HG03097 (cell line): ENCODE measurements around the gene PDE8B.

Experiments used
- ATAC-seq: cut with Tn5 transposase; IDR thresholded peaks from one replicate; pipeline ENCODE4 v1.9.1; 2021; ENCODE audit not compliant: unreplicated experiment, low FRiP score

The PDE8B gene

DNA sequence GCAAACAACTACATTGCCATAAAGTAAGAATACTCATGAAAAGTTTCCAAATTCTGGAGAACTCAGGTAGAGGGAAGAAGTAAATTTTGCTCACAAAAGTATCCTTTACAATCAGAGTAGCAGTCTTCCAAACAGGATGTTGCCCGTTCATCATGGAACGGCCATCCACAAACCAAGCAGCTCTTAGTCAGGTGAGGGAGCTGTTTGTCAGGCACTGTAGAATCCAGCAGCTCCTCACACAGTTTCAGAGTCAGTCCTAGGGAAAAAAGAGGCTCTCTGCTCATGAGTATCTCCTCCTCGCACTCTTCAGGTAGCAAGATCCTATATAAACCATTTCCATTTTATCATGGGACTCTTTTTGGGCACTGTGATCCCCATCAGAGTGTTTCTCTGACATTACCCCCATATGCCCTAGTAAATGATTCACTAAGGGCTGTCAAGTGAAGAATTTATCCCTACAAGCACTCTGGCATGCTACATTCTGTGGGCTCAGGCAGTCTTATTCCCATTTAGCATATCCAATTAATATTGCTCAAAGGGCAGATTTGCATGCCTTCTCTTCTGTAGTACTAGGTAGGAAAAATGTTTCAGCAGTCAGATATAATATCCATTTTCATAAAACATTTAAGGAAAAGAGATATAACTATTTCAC lies 183.7 kb downstream of the PDE8B start:
- no peak for ATAC-seq

DNA sequence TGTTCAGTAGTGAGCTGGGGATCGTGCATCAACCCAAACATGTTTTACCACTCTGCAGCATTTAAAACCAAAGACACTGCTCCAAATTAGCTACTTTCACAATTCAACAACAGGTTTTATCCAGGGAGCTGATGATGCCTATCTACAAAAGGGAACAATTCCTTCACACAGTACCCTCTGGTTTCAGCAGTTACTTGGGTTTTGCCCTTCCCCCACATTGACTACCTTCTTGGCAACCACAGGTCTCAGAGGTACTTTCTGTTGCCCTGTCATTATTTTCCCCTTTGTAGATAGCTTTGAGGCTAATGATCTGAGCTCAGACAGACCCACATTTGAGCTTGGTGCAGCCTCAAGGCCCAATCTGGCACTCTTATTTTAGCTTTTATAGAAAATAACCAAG lies 185.5 kb downstream of the PDE8B start:
- no peak for ATAC-seq

DNA sequence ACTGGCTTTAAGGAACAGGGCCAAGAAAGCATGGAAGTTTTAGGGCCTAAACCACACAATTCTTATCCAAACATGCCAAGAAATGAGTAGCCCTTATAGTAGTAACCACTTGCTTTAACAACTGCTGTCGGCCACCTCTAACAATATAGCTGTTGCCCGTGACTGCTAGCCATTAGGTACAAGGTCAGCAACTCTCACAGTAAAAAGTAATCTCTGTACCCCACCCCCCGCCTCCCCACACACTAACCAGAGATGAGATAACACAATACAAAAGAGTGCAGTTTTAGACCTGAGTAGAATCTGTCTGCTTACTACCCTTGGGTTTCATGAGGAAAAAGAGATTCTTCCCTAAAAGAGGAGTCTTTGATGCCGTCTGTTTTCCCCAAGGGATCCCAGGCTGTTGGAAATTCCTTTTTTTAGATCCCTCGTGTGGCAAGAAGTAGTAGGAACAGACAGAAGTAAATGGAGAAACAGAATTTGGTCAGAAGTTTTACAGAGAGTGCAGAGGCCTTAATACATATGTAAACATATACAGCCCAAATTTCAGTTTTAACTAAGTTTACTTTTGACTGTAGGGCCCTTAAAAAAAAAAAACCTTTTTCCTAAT lies 187.3 kb downstream of the PDE8B start:
- ATAC-seq: no peak

GRCh38 chr5:77398458-77398857 lies 188.0 kb downstream of the PDE8B start:
- no peak for ATAC-seq

DNA sequence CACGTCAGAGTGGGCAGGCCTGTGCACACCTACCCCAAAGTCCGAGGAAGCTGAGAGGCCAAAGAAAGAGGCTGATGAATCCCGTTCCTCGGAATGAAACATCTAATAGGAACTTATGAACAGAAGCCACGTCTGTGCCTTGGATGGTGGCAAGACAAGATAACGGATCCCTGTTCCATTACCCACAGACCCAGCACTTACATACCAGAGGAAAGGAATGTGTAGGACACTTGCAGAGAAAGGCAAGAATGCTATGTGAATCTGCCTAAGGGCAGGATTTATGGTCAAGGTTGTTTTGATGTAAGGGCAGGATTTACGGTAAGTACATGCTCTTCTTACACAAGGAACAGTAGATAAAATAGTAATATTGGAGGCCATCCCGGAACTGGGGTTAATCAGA lies 188.4 kb downstream of the PDE8B start:
- ATAC-seq: no peak

DNA sequence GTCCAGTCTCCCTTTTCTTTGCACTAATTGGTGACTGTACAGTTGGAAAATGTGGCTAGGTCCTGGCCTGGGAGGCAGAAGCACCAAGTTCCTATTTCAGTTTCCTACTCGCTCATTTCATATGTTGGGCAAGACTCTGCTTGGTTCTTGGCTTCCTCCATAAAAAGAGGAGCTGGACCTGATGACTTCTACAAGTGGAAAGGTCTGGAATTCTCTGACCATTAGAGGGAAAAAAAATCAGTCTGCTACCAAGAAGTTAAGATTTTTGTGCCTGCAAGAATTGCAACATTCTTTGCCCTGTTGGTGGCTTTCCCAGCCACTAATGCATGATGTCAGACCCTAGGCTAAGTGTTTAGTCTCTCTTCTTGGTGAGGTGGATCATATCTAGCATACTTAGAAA lies 190.2 kb downstream of the PDE8B start:
- no peak for ATAC-seq

DNA sequence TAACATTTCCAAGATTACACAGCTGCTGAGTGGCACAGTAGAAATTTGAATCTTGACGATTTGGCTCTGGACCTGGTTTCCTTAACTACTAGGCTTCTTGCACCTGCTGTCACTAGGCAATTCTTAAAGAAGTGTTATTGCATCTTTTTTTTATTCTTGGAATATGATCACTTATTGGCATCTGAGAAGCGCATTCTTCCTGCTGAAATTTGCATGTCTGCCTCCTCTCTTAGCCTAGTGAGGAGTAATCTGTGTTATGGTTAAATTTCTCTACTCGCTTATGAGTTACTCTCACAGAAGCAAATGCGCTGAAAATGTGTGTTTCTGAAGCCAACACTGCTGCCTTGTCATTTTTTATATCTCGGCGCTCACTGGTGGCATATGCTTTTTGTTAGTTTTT lies 192.3 kb downstream of the PDE8B start:
- ATAC-seq: no peak

DNA sequence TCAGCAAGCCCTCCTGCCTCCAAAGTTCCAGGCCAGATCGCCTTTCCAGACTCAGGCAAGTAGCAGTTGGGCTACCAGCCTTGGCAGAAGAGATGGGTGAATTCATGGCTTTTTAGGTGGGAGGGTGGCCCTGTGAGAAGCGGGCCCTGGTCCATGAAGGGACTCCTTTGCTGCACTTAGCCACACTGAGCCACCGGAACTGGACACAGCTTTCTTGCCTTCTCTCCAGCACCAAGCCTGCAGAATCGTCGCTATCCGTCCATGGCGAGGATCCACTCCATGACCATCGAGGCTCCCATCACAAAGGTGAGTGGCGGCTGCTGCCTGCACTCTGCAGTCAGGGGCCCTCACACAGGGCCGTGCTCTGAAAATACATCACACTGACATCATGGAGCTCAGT lies 196.7 kb downstream of the PDE8B start:
- ATAC-seq: no peak

GRCh38 chr5:77409870-77410621 lies 199.6 kb downstream of the PDE8B start:
- ATAC-seq: no peak

GRCh38 chr5:77413049-77413448 lies 202.6 kb downstream of the PDE8B start:
- no peak for ATAC-seq

DNA sequence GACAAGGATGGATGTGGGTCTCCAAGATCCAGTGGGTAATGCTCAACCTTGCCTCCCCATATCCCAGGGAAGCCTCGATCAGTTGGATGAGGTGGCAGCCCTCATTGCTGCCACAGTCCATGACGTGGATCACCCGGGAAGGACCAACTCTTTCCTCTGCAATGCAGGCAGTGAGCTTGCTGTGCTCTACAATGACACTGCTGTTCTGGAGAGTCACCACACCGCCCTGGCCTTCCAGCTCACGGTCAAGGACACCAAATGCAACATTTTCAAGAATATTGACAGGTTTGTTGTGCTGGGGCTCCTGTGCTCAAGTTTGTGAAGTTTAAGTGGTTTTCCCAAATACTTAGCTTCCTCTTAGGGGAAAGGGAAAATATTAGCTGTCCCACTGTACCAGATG lies 207.7 kb downstream of the PDE8B start:
- ATAC-seq: no peak

- no peak for ATAC-seq
Observed at GRCh38 chr5:77418601-77419581, 208.4 kb downstream of the PDE8B start.

GRCh38 chr5:77419644-77420582 lies 209.4 kb downstream of the PDE8B start:
- no peak for ATAC-seq

- no peak for ATAC-seq
Observed at GRCh38 chr5:77420940-77421339, 210.5 kb downstream of the PDE8B start.

DNA sequence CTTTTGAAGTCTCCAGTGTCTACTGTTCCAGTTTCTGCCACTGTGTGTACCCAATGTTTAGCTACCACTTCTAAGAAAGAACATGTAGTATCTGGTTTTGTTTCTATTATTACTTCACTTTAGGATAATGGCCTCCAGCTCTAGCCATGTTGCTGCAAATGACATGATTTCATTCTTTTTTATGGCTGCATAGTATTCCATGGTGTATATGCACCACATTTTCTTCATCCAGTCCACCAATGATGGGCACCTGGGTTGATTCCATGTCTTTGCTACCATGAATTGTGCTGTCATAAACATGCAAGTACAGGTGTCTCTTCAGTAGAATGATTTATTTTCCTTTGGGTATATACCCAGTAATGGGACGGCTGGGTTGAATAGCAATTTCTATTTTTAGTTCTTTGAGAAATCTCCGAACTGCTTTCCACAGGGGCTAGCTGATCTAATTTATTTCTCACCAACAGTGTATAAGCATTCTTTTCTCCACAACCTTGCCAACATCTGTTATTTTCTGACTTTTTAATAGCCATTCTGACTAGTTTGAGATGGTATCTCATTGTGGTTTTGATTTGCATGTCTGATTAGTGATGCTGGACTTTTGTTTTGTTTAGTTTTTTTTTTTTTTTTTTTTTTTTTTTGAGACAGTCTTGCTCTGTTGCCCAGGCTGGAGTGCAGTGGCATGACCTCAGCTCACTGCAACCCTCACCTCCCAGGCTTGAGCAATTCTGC lies 212.7 kb downstream of the PDE8B start:
- no peak for ATAC-seq

GRCh38 chr5:77424921-77425320 lies 214.4 kb downstream of the PDE8B start:
- ATAC-seq: no peak

- no peak for ATAC-seq
Observed at GRCh38 chr5:77425420-77425819, 214.9 kb downstream of the PDE8B start.

DNA sequence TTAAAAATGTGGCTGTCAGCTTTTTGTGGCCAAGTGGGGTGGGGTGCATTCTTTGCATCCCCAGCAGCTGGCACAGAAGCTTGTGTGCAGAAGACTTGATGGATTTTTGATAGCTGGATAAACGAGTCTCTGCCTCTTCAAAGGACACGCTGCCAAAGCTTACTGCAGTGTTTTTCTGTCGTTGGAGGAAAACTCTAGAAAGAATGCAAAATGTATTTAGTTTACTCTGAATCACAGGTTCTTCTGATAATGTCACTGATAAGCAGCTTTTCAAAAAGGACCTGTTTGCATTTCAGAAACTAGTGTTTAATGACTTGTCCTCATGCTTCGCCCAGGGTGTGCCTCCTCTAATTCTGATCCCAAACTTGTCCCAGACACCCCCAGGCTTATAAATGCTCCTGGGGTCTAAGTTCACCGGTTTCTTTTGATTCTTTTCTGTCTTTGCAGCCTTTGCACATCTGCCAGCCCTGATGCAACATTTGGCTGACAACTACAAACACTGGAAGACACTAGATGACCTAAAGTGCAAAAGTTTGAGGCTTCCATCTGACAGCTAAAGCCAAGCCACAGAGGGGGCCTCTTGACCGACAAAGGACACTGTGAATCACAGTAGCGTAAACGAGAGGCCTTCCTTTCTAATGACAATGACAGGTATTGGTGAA lies 215.6 kb downstream of the PDE8B start:
- ATAC-seq: no peak

DNA sequence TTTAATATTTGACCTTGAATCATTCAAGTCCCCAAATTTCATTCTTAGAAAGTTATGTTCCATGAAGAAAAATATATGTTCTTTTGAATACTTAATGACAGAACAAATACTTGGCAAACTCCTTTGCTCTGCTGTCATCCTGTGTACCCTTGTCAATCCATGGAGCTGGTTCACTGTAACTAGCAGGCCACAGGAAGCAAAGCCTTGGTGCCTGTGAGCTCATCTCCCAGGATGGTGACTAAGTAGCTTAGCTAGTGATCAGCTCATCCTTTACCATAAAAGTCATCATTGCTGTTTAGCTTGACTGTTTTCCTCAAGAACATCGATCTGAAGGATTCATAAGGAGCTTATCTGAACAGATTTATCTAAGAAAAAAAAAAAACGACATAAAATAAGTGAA lies 216.2 kb downstream of the PDE8B start:
- ATAC-seq: no peak
